ENCODE data around the gene MED8. TPM values are rescaled to one million over a fixed set of nuclear protein-coding genes. Genes with fewer than 3 reads are reported as not detected.

The MED8 gene
- total and polyA plus RNA-seq, 12 donors, result 10.5 to 32.4 (median 13.9) TPM

DNA sequence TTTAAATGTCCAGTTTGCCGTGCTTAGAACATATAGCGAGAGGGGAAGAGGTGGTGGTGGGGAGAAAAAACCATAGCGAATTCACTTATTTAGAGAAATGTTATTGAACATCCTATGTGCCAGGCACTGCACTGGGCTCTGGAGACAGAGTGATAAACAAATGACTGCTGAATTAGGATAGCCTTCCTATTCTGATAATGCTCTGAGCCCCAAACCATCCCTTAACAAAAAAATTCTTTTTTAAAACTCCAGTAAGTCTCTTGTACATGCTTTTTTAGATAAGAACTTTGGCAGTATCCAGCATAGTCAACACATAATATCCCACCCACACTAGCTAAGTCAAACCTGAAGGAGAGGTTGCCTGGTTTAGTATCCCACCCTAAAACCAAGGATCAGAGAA lies 8.6 kb upstream of the MED8 start:
- DNase-seq (no peak), ATAC-seq (no peak)
- Histone ChIP-seq H3K27ac (no peak overlapping the region), H3K9me3 (no peaks in the 10 kb centered on the region), H3K4me1 (no peaks in the 10 kb centered on the region), H3K36me3 (peaks cover 0 to 68% (median 3%) of the 10 kb centered on the region in 9 donors), H3K27me3 (no peaks in the 10 kb centered on the region), H3K4me3 (no peak overlapping the region)
- intact Hi-C loops (cut with DNase I), result no loop called here
- 96 to 97% methylated on average over 3 of the region's 3 CpGs for WGBS, 2 donors
- TF ChIP-seq, protein P1, sequence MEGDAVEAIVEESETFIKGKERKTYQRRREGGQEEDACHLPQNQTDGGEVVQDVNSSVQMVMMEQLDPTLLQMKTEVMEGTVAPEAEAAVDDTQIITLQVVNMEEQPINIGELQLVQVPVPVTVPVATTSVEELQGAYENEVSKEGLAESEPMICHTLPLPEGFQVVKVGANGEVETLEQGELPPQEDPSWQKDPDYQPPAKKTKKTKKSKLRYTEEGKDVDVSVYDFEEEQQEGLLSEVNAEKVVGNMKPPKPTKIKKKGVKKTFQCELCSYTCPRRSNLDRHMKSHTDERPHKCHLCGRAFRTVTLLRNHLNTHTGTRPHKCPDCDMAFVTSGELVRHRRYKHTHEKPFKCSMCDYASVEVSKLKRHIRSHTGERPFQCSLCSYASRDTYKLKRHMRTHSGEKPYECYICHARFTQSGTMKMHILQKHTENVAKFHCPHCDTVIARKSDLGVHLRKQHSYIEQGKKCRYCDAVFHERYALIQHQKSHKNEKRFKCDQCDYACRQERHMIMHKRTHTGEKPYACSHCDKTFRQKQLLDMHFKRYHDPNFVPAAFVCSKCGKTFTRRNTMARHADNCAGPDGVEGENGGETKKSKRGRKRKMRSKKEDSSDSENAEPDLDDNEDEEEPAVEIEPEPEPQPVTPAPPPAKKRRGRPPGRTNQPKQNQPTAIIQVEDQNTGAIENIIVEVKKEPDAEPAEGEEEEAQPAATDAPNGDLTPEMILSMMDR (IDR thresholded peaks at IDR 0.05), result no peak

DNA sequence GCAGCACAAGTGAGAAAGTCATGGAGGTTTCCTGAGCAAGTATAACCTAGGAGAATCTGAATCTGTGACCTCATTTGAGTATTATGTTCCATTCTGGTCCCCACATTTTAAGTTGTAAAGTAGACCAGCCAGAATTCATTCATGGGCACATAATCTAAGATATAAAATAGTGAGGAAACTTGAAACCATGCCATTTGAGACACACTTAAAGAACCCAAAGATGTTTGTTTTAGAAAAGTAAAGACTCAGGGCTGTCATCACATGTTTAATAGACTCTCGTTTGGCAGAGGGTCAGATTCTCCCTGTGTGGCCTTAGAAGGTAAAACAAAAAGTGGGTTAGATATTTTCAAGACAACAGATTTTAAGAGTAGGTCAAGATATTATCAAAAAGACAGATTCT lies 6.5 kb upstream of the MED8 start:
- WGBS, 2 donors, result 75 to 78% methylated on average over 1 of the region's 1 CpG
- no peak overlapping the region for H3K4me3 ChIP-seq
- H3K4me1 ChIP-seq, result peaks cover 0 to 9% (median 4%) of the 10 kb centered on the region in 9 donors
- H3K36me3 ChIP-seq, result peaks cover 0 to 55% (median 3%) of the 10 kb centered on the region in 9 donors
- ATAC-seq (no peak), DNase-seq (no peak)
- intact Hi-C loops (cut with DNase I), result no loop called here
- H3K27me3 ChIP-seq, result no peaks in the 10 kb centered on the region
- TF ChIP-seq, protein P1 (IDR thresholded peaks at IDR 0.05), result no peak
- H3K9me3 ChIP-seq, result no peaks in the 10 kb centered on the region
- H3K27ac ChIP-seq, result no peak overlapping the region

DNA sequence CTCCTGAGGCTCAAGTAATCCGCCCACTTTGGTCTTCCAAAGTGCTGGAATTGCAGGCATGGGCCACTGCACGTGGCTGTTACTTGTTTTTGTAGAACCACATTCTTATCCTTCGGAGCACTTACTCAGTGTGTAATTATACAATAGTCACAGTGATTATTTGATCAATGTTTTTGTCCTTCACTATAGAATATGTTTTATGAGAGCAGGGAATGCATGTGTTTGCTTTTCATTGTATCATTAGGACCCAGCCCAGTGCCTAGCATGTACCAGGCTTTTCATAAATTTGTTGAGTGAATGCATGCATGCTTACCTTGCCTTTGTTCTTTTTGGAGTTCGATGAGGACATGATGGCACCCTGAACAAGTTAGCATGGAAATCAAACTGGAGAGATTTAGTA lies 5.9 kb upstream of the MED8 start:
- peaks cover 3 to 15% (median 9%) of the 10 kb centered on the region in 9 donors for H3K4me1 ChIP-seq
- no peaks in the 10 kb centered on the region for H3K9me3 ChIP-seq
- DNase-seq (no peak), ATAC-seq (no peak)
- no peak overlapping the region for H3K27ac ChIP-seq
- 89 to 95% methylated on average over 4 of the region's 4 CpGs for WGBS, 2 donors
- H3K36me3 ChIP-seq, result peaks cover 0 to 51% (median 3%) of the 10 kb centered on the region in 9 donors
- TF ChIP-seq, protein P1 (IDR thresholded peaks at IDR 0.05), result no peak
- H3K27me3 ChIP-seq, result no peaks in the 10 kb centered on the region
- intact Hi-C loops (cut with DNase I), result no loop called here
- H3K4me3 ChIP-seq, result no peak overlapping the region

DNA sequence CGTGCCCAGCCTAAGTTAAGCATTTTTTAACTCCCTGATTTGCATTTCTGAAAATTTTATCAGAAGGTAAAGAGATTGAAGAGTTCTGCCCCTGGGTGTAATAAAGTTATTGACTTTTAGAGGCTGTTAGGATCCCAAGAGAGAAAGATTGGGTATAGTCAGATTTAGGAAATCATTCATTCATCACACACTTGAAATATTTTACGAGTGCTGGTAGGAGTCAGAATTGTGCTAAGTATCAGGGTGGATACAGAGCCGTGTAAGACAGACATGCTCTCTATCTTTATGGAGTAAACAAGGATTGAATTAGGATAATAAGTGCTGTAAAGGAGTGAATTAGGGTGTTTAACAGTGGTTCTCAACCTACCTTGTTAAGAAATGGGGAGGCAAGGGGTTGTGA lies 3.1 kb upstream of the MED8 start:
- 67 to 68% methylated on average over 3 of the region's 3 CpGs for WGBS, 2 donors
- no peaks in the 10 kb centered on the region for H3K27me3 ChIP-seq
- intact Hi-C loops (cut with DNase I), result no loop called here

More for the DNA sequence above, 3.1 kb upstream of the MED8 start:
- Histone ChIP-seq H3K36me3 (peaks cover 0 to 48% (median 3%) of the 10 kb centered on the region in 9 donors), H3K9me3 (no peaks in the 10 kb centered on the region), H3K4me3 (no peak overlapping the region), H3K27ac (no peak overlapping the region), H3K4me1 (peaks cover 9 to 32% (median 27%) of the 10 kb centered on the region in 9 donors)
- no peak for DNase-seq
- ATAC-seq, result no peak
- TF ChIP-seq, protein P1 (IDR thresholded peaks at IDR 0.05), result no peak
